HepG2 (cell line): ENCODE results near the gene VGF. TPM values are rescaled to one million over a fixed set of nuclear protein-coding genes. Genes with fewer than 3 reads are reported as not detected.

ENCODE experiments used
- GTF2F1 ChIP-seq: fragments of 150-350 bp; IDR thresholded peaks from 2 replicates; pipeline ENCODE4 v1.6.1; 2014; ENCODE audit warnings: low read length
- HOXD1 ChIP-seq: sonication (generic); formaldehyde crosslinking; IDR thresholded peaks from 2 replicates; pipeline ENCODE4 v1.5.0; 2020; ENCODE audit warnings: missing genetic modification reagents
- KDM1A ChIP-seq: IDR thresholded peaks from 2 replicates; pipeline ENCODE4 v1.6.1; 2016; ENCODE audit warnings: missing compliant biosample characterization
- MAFG ChIP-seq: sonication (generic); formaldehyde crosslinking; IDR thresholded peaks from 2 replicates; pipeline ENCODE4 v1.5.1; 2020; ENCODE audit warnings: mild to moderate bottlenecking, missing genetic modification reagents
- MBNL3 ChIP-seq: fragments of 250-450 bp; sonication (Bioruptor Pico); conservative IDR thresholded peaks from 2 replicates; pipeline ENCODE4 v1.8.0; 2022; ENCODE audit warnings: mild to moderate bottlenecking, inconsistent platforms
- ONECUT2 ChIP-seq: sonication (generic); formaldehyde crosslinking; IDR thresholded peaks from 2 replicates; pipeline ENCODE4 v1.4.0; 2020; ENCODE audit warnings: missing genetic modification reagents
- PAX8 ChIP-seq: sonication (generic); formaldehyde crosslinking; IDR thresholded peaks from 2 replicates; pipeline ENCODE4 v1.8.0; 2022; ENCODE audit warnings: mild to moderate bottlenecking, missing genetic modification reagents, borderline replicate concordance
- RORA ChIP-seq: sonication (generic); formaldehyde crosslinking; IDR thresholded peaks from 2 replicates; pipeline ENCODE4 v1.5.0; 2020; ENCODE audit warnings: mild to moderate bottlenecking, missing genetic modification reagents, moderate library complexity
- SRSF4 ChIP-seq: fragments of 200-400 bp; formaldehyde crosslinking; IDR thresholded peaks from one replicate; pipeline ENCODE4 v1.6.1; 2018; ENCODE audit warnings: mild to moderate bottlenecking, low read depth, low read length, moderate library complexity; ENCODE audit not compliant: poor library complexity, severe bottlenecking
- ZBTB21 ChIP-seq: sonication (generic); formaldehyde crosslinking; IDR thresholded peaks from 2 replicates; pipeline ENCODE4 v1.4.0; 2020; ENCODE audit warnings: missing genetic modification reagents
- ZBTB38 ChIP-seq: sonication (generic); formaldehyde crosslinking; IDR thresholded peaks from 2 replicates; pipeline ENCODE4 v1.5.1; 2020; ENCODE audit warnings: mild to moderate bottlenecking, missing genetic modification reagents
- ZNF234 ChIP-seq: sonication (generic); formaldehyde crosslinking; conservative IDR thresholded peaks from 2 replicates; pipeline ENCODE4 v1.5.1; 2020; ENCODE audit warnings: mild to moderate bottlenecking, missing genetic modification reagents
- ZNF256 ChIP-seq: sonication (generic); formaldehyde crosslinking; conservative IDR thresholded peaks from 2 replicates; pipeline ENCODE4 v1.4.0; 2020; ENCODE audit warnings: missing genetic modification reagents
- ZNF3 ChIP-seq: IDR thresholded peaks from 2 replicates; pipeline ENCODE4 v1.7.0; 2017; ENCODE audit warnings: inconsistent platforms
- ZNF644 ChIP-seq: IDR thresholded peaks from 2 replicates; pipeline ENCODE4 v1.6.1; 2016; ENCODE audit warnings: low read depth
- ZNF816 ChIP-seq: sonication (generic); formaldehyde crosslinking; IDR thresholded peaks from 2 replicates; pipeline ENCODE4 v1.8.0; 2022; ENCODE audit warnings: missing genetic modification reagents, mild to moderate bottlenecking, borderline replicate concordance
- ZNF878 ChIP-seq: sonication (generic); formaldehyde crosslinking; IDR thresholded peaks from 2 replicates; pipeline ENCODE4 v1.8.1; 2023; ENCODE audit warnings: mild to moderate bottlenecking, missing genetic modification reagents, moderate library complexity
- polyA plus RNA-seq, 8 experiments: library from polyadenylated mRNA; depleted of rRNA in 3 of 8; stranded (reverse) in 7 of 8; unstranded in 1 of 8; fragments of >200 nt; fragmentation: Illumina TruSeq in 4 of 8; extraction: Trizol in 4 of 8; gene quantifications; 2 replicates each; pipeline versions ENCODE4 v1.2.1 to v1.2.3, GENCODE V29; 2011 to 2016; ENCODE audit warnings: low read depth in 4 of 8, missing spikeins in 1 of 8, mixed read lengths in 1 of 8; ENCODE audit not compliant: insufficient read depth in 1 of 8
- total RNA-seq, 5 experiments: library from RNA; depleted of rRNA; stranded (reverse); fragments of >200 nt; fragmentation: Illumina TruSeq; extraction: Trizol; gene quantifications; 2 replicates each; pipeline ENCODE4 v1.2.3, GENCODE V29; 2016; ENCODE audit warnings: low read depth in 1 of 5
- TF ChIP-seq, protein P1 (sequence below): sonication (generic); formaldehyde crosslinking; IDR thresholded peaks from one replicate; pipeline ENCODE4 v1.5.1; 2020; ENCODE audit warnings: mild to moderate bottlenecking, missing genetic modification reagents; ENCODE audit errors: not compliant biosample characterization
- TF ChIP-seq, protein P2 (sequence below), 2 experiments: IDR thresholded peaks; 2 replicates each; pipeline ENCODE4 v1.6.1; 2011 to 2012; ENCODE audit warnings: low read length in 2 of 2, borderline replicate concordance in 1 of 2, low read depth in 1 of 2, mild to moderate bottlenecking in 1 of 2, moderate library complexity in 1 of 2

Gene VGF
- total and polyA plus RNA-seq, 2 of the 13 experiments (the other 11 are each of a cell fraction or from before 2014, with no cell fraction given), result 0.12 to 0.46 TPM

DNA sequence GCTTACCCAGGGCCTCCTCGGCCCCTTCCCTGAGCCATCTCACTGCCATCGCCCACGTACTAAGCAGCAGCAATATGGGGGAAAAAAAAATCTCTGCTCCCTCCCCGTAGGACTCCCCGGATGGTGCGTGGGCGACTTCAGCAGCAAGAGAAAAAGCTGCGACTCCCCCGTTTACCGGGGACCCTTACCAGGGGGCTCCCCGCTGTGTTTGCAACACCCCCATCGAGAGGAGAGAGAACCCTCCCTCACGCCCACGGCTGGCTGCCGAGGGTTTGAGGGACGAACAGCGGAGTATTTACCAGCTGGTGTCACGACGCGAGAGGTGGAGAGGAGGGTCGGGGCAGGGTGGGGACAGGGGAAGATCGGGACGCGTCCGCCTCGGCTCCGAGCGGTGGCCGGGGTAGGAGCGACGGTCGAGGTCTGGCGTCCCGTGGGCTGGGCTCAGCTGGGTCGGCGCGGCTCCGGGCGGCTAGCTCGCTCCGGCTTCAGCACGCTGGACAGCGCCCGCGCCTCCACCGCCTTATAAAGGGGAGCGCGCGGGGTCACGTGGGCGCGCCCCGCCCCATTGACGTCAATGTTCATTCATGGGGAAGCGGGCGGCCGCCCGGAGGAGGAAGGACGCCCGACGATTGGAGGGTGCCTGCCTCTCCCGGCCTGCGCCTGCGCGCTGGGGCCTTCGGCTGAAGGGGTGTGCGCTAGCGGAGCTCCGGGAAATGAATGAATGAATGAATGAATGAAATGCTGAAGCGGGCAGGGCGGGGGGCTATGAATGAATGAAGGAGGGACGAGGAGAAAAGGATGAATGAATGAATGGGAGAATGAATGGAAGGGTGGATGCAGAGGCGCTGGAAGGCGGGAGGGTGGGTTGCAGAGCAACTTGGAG is at the start of gene VGF (continued):
- TF ChIP-seq MBNL3 (CRISPR knock-in tag) (no peak), ZBTB38 (CRISPR knock-in tag) (peak; percentile 92), HOXD1 (CRISPR knock-in tag) (peak; percentile 99), ZNF878 (CRISPR knock-in tag) (peak; percentile 98), KDM1A (CRISPR knock-in tag) (no peak), GTF2F1 (no peak), RORA (CRISPR knock-in tag) (no peak), PAX8 (CRISPR knock-in tag) (peak; percentile 87; the same call in 1 of the 2 replicates), ONECUT2 (CRISPR knock-in tag) (peak; percentile 79), ZNF3 (CRISPR knock-in tag) (no peak), ZNF234 (no peak; the same call in 1 of the 2 replicates), SRSF4 (no peak), ZNF816 (CRISPR knock-in tag) (peak; percentile 93), ZBTB21 (CRISPR knock-in tag) (peak; percentile 81), ZNF256 (peak; percentile 99), MAFG (no peak), ZNF644 (CRISPR knock-in tag) (peak; percentile 48; the same call in 1 of the 2 replicates)
- TF ChIP-seq, protein P1, sequence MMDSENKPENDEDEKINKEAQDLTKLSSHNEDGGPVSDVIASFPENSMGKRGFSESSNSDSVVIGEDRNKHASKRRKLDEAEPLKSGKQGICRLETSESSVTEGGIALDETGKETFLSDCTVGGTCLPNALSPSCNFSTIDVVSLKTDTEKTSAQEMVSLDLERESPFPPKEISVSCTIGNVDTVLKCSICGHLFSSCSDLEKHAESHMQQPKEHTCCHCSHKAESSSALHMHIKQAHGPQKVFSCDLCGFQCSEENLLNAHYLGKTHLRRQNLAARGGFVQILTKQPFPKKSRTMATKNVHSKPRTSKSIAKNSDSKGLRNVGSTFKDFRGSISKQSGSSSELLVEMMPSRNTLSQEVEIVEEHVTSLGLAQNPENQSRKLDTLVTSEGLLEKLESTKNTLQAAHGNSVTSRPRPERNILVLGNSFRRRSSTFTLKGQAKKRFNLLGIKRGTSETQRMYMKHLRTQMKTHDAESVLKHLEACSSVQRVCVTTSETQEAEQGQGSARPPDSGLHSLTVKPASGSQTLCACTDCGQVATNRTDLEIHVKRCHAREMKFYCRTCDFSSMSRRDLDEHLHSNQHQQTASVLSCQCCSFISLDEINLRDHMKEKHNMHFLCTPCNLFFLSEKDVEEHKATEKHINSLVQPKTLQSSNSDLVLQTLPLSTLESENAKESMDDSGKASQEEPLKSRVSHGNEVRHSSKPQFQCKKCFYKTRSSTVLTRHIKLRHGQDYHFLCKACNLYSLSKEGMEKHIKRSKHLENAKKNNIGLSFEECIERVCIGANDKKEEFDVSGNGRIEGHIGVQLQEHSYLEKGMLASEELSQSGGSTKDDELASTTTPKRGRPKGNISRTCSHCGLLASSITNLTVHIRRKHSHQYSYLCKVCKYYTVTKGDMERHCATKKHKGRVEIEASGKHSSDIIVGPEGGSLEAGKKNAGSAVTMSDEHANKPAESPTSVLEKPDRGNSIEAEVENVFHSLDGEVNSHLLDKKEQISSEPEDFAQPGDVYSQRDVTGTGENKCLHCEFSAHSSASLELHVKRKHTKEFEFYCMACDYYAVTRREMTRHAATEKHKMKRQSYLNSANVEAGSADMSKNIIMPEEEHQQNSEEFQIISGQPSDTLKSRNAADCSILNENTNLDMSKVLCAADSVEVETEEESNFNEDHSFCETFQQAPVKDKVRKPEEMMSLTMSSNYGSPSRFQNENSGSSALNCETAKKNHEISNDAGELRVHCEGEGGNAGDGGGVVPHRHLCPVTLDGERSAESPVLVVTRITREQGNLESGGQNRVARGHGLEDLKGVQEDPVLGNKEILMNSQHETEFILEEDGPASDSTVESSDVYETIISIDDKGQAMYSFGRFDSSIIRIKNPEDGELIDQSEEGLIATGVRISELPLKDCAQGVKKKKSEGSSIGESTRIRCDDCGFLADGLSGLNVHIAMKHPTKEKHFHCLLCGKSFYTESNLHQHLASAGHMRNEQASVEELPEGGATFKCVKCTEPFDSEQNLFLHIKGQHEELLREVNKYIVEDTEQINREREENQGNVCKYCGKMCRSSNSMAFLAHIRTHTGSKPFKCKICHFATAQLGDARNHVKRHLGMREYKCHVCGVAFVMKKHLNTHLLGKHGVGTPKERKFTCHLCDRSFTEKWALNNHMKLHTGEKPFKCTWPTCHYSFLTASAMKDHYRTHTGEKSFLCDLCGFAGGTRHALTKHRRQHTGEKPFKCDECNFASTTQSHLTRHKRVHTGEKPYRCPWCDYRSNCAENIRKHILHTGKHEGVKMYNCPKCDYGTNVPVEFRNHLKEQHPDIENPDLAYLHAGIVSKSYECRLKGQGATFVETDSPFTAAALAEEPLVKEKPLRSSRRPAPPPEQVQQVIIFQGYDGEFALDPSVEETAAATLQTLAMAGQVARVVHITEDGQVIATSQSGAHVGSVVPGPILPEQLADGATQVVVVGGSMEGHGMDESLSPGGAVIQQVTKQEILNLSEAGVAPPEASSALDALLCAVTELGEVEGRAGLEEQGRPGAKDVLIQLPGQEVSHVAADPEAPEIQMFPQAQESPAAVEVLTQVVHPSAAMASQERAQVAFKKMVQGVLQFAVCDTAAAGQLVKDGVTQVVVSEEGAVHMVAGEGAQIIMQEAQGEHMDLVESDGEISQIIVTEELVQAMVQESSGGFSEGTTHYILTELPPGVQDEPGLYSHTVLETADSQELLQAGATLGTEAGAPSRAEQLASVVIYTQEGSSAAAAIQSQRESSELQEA (CRISPR knock-in tag), result peak; percentile 95
- TF ChIP-seq, protein P2, sequence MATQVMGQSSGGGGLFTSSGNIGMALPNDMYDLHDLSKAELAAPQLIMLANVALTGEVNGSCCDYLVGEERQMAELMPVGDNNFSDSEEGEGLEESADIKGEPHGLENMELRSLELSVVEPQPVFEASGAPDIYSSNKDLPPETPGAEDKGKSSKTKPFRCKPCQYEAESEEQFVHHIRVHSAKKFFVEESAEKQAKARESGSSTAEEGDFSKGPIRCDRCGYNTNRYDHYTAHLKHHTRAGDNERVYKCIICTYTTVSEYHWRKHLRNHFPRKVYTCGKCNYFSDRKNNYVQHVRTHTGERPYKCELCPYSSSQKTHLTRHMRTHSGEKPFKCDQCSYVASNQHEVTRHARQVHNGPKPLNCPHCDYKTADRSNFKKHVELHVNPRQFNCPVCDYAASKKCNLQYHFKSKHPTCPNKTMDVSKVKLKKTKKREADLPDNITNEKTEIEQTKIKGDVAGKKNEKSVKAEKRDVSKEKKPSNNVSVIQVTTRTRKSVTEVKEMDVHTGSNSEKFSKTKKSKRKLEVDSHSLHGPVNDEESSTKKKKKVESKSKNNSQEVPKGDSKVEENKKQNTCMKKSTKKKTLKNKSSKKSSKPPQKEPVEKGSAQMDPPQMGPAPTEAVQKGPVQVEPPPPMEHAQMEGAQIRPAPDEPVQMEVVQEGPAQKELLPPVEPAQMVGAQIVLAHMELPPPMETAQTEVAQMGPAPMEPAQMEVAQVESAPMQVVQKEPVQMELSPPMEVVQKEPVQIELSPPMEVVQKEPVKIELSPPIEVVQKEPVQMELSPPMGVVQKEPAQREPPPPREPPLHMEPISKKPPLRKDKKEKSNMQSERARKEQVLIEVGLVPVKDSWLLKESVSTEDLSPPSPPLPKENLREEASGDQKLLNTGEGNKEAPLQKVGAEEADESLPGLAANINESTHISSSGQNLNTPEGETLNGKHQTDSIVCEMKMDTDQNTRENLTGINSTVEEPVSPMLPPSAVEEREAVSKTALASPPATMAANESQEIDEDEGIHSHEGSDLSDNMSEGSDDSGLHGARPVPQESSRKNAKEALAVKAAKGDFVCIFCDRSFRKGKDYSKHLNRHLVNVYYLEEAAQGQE (IDR thresholded peaks at IDR 0.05; ENCODE audit: borderline replicate concordance in 1 of 2, low read depth in 1 of 2, low read length in 2 of 2), result peak in 1 of 2 experiments; percentile 100
